GM23338 (cell line): Measurements from ENCODE around the gene ZEB2.

Experiments used
- CREB1 ChIP-seq: fragments of 250-450 bp; sonication (Bioruptor Pico); IDR thresholded peaks from 2 replicates; pipeline ENCODE4 v1.5.0; 2020; ENCODE audit warnings: low read depth, mild to moderate bottlenecking, moderate library complexity
- EZH2 ChIP-seq: fragments of 200-600 bp; sonication (generic); IDR thresholded peaks from one replicate; pipeline ENCODE4 v1.8.0; 2017; ENCODE audit warnings: antibody characterized with exemption, mild to moderate bottlenecking, low read depth; ENCODE audit not compliant: unreplicated experiment
- EZH2phosphoT487 ChIP-seq: fragments of 200-600 bp; sonication (generic); IDR thresholded peaks from one replicate; pipeline ENCODE4 v1.8.1; 2018; ENCODE audit warnings: antibody characterized with exemption; ENCODE audit not compliant: unreplicated experiment
- JUNB ChIP-seq: IDR thresholded peaks from one replicate; pipeline ENCODE4 v1.6.1; 2016; ENCODE audit warnings: antibody characterized with exemption; ENCODE audit not compliant: unreplicated experiment
- NANOG ChIP-seq: IDR thresholded peaks from 2 replicates; pipeline ENCODE4 v1.6.1; 2016; ENCODE audit warnings: antibody characterized with exemption, borderline replicate concordance
- POLR2AphosphoS5 ChIP-seq: IDR thresholded peaks from 2 replicates; pipeline ENCODE4 v1.6.1; 2016; ENCODE audit warnings: antibody characterized with exemption, low read depth
- STAT1 ChIP-seq: IDR thresholded peaks from one replicate; pipeline ENCODE4 v1.6.1; 2016; ENCODE audit warnings: antibody characterized with exemption; ENCODE audit not compliant: unreplicated experiment
- ZNF114 ChIP-seq: fragments of 250-450 bp; sonication (Bioruptor Pico); IDR thresholded peaks from 2 replicates; pipeline ENCODE4 v1.5.0; 2020; ENCODE audit warnings: mild to moderate bottlenecking, moderate library complexity
- ZNF331 ChIP-seq: fragments of 250-450 bp; sonication (Bioruptor Pico); IDR thresholded peaks from 2 replicates; pipeline ENCODE4 v1.5.0; 2020; ENCODE audit warnings: low read depth, mild to moderate bottlenecking, moderate library complexity
- TF ChIP-seq, protein P1 (sequence below), 2 experiments: fragments of 200-600 bp in 1 of 2; sonication (generic) in 1 of 2; conservative IDR thresholded peaks; 2 replicates each; pipeline versions ENCODE4 v1.5.1 to v1.6.1; 2016 to 2017; ENCODE audit warnings: antibody characterized with exemption in 2 of 2, low read depth in 2 of 2, mild to moderate bottlenecking in 2 of 2, moderate library complexity in 1 of 2
- TF ChIP-seq, protein P2 (sequence below): IDR thresholded peaks from one replicate; pipeline ENCODE4 v1.6.1; 2018; ENCODE audit warnings: antibody characterized with exemption; ENCODE audit not compliant: unreplicated experiment
- TF ChIP-seq, protein P3 (sequence below): fragments of 250-450 bp; sonication (Bioruptor Pico); IDR thresholded peaks from 2 replicates; pipeline ENCODE4 v1.5.0; 2020; ENCODE audit warnings: mild to moderate bottlenecking, moderate library complexity
- TF ChIP-seq, protein P4 (sequence below): IDR thresholded peaks from 2 replicates; pipeline ENCODE4 v1.6.1; 2016; ENCODE audit warnings: antibody characterized with exemption

DNA sequence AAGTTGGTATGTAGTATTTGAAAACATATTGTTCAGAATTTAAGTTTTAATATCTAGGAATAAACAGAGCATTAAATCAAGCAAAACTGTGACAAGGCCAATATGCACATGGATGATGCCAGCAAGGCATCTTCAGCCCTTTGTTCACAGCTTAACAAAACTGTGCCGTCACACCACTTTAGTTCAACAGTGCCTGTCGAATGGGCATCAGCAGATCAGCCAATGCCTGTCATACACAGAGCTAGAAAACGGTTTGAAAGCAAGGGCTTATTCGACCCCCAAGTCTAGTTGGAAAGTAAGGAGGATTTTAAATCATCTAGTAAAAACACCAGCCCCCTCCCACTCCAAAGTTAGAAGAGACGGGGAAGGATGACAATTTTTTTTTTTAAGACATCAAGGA lies 16.7 kb downstream of the ZEB2 start:
- TF ChIP-seq, protein P1, sequence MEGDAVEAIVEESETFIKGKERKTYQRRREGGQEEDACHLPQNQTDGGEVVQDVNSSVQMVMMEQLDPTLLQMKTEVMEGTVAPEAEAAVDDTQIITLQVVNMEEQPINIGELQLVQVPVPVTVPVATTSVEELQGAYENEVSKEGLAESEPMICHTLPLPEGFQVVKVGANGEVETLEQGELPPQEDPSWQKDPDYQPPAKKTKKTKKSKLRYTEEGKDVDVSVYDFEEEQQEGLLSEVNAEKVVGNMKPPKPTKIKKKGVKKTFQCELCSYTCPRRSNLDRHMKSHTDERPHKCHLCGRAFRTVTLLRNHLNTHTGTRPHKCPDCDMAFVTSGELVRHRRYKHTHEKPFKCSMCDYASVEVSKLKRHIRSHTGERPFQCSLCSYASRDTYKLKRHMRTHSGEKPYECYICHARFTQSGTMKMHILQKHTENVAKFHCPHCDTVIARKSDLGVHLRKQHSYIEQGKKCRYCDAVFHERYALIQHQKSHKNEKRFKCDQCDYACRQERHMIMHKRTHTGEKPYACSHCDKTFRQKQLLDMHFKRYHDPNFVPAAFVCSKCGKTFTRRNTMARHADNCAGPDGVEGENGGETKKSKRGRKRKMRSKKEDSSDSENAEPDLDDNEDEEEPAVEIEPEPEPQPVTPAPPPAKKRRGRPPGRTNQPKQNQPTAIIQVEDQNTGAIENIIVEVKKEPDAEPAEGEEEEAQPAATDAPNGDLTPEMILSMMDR (conservative IDR thresholded peaks at IDR 0.05; ENCODE audit: low read depth in 2 of 2): no peak
- TF ChIP-seq JUNB: no peak
- TF ChIP-seq STAT1: no peak
- TF ChIP-seq EZH2: no peak
- TF ChIP-seq POLR2AphosphoS5: no peak
- TF ChIP-seq, protein P2, sequence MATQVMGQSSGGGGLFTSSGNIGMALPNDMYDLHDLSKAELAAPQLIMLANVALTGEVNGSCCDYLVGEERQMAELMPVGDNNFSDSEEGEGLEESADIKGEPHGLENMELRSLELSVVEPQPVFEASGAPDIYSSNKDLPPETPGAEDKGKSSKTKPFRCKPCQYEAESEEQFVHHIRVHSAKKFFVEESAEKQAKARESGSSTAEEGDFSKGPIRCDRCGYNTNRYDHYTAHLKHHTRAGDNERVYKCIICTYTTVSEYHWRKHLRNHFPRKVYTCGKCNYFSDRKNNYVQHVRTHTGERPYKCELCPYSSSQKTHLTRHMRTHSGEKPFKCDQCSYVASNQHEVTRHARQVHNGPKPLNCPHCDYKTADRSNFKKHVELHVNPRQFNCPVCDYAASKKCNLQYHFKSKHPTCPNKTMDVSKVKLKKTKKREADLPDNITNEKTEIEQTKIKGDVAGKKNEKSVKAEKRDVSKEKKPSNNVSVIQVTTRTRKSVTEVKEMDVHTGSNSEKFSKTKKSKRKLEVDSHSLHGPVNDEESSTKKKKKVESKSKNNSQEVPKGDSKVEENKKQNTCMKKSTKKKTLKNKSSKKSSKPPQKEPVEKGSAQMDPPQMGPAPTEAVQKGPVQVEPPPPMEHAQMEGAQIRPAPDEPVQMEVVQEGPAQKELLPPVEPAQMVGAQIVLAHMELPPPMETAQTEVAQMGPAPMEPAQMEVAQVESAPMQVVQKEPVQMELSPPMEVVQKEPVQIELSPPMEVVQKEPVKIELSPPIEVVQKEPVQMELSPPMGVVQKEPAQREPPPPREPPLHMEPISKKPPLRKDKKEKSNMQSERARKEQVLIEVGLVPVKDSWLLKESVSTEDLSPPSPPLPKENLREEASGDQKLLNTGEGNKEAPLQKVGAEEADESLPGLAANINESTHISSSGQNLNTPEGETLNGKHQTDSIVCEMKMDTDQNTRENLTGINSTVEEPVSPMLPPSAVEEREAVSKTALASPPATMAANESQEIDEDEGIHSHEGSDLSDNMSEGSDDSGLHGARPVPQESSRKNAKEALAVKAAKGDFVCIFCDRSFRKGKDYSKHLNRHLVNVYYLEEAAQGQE: no peak
- no peak for TF ChIP-seq ZNF331
- TF ChIP-seq CREB1 (CRISPR knock-in tag): no peak
- TF ChIP-seq ZNF114 (CRISPR knock-in tag): no peak
- no peak for TF ChIP-seq EZH2phosphoT487
- no peak for TF ChIP-seq NANOG
- TF ChIP-seq, protein P3, sequence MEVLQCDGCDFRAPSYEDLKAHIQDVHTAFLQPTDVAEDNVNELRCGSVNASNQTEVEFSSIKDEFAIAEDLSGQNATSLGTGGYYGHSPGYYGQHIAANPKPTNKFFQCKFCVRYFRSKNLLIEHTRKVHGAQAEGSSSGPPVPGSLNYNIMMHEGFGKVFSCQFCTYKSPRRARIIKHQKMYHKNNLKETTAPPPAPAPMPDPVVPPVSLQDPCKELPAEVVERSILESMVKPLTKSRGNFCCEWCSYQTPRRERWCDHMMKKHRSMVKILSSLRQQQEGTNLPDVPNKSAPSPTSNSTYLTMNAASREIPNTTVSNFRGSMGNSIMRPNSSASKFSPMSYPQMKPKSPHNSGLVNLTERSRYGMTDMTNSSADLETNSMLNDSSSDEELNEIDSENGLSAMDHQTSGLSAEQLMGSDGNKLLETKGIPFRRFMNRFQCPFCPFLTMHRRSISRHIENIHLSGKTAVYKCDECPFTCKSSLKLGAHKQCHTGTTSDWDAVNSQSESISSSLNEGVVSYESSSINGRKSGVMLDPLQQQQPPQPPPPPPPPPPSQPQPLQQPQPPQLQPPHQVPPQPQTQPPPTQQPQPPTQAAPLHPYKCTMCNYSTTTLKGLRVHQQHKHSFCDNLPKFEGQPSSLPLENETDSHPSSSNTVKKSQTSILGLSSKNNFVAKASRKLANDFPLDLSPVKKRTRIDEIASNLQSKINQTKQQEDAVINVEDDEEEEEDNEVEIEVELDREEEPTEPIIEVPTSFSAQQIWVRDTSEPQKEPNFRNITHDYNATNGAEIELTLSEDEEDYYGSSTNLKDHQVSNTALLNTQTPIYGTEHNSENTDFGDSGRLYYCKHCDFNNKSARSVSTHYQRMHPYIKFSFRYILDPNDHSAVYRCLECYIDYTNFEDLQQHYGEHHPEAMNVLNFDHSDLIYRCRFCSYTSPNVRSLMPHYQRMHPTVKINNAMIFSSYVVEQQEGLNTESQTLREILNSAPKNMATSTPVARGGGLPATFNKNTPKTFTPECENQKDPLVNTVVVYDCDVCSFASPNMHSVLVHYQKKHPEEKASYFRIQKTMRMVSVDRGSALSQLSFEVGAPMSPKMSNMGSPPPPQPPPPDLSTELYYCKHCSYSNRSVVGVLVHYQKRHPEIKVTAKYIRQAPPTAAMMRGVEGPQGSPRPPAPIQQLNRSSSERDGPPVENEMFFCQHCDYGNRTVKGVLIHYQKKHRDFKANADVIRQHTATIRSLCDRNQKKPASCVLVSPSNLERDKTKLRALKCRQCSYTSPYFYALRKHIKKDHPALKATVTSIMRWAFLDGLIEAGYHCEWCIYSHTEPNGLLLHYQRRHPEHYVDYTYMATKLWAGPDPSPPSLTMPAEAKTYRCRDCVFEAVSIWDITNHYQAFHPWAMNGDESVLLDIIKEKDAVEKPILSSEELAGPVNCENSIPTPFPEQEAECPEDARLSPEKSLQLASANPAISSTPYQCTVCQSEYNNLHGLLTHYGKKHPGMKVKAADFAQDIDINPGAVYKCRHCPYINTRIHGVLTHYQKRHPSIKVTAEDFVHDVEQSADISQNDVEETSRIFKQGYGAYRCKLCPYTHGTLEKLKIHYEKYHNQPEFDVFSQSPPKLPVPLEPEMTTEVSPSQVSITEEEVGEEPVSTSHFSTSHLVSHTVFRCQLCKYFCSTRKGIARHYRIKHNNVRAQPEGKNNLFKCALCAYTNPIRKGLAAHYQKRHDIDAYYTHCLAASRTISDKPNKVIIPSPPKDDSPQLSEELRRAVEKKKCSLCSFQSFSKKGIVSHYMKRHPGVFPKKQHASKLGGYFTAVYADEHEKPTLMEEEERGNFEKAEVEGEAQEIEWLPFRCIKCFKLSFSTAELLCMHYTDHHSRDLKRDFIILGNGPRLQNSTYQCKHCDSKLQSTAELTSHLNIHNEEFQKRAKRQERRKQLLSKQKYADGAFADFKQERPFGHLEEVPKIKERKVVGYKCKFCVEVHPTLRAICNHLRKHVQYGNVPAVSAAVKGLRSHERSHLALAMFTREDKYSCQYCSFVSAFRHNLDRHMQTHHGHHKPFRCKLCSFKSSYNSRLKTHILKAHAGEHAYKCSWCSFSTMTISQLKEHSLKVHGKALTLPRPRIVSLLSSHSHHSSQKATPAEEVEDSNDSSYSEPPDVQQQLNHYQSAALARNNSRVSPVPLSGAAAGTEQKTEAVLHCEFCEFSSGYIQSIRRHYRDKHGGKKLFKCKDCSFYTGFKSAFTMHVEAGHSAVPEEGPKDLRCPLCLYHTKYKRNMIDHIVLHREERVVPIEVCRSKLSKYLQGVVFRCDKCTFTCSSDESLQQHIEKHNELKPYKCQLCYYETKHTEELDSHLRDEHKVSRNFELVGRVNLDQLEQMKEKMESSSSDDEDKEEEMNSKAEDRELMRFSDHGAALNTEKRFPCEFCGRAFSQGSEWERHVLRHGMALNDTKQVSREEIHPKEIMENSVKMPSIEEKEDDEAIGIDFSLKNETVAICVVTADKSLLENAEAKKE: no peak
- TF ChIP-seq, protein P4, sequence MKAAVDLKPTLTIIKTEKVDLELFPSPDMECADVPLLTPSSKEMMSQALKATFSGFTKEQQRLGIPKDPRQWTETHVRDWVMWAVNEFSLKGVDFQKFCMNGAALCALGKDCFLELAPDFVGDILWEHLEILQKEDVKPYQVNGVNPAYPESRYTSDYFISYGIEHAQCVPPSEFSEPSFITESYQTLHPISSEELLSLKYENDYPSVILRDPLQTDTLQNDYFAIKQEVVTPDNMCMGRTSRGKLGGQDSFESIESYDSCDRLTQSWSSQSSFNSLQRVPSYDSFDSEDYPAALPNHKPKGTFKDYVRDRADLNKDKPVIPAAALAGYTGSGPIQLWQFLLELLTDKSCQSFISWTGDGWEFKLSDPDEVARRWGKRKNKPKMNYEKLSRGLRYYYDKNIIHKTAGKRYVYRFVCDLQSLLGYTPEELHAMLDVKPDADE: no peak
